Trophoblast cell (in vitro differentiated cells and primary cell): Measurements from ENCODE around the gene KERA.

Experiments used
- DNase-seq, 2 donors: peaks; one replicate each; pipeline ENCODE4 v3.0.0-alpha.2; 2016
- H2AFZ ChIP-seq: 2 replicates; pipeline ENCODE4 v1.6.1; 2013; ENCODE audit warnings: low read length, moderate library complexity, mild to moderate bottlenecking; ENCODE audit not compliant: insufficient read depth, poor library complexity
- H2AK5ac ChIP-seq: 2 replicates; pipeline ENCODE4 v1.6.1; 2013; ENCODE audit warnings: mild to moderate bottlenecking, low read length
- H2BK120ac ChIP-seq: 2 replicates; pipeline ENCODE4 v1.6.1; 2013; ENCODE audit warnings: low read length, mild to moderate bottlenecking, moderate library complexity; ENCODE audit not compliant: insufficient read depth, poor library complexity
- H2BK12ac ChIP-seq: 2 replicates; pipeline ENCODE4 v1.6.1; 2013; ENCODE audit warnings: mild to moderate bottlenecking, low read length, moderate library complexity
- H2BK5ac ChIP-seq: 2 replicates; pipeline ENCODE4 v1.6.1; 2013; ENCODE audit warnings: low read length, low read depth, moderate library complexity, mild to moderate bottlenecking; ENCODE audit not compliant: poor library complexity
- H3K14ac ChIP-seq: 2 replicates; pipeline ENCODE4 v1.6.1; 2013; ENCODE audit warnings: mild to moderate bottlenecking, low read length
- H3K18ac ChIP-seq: 2 replicates; pipeline ENCODE4 v1.6.1; 2013; ENCODE audit warnings: mild to moderate bottlenecking, low read length
- H3K23ac ChIP-seq: 2 replicates; pipeline ENCODE4 v1.6.1; 2013; ENCODE audit warnings: low read length
- H3K27ac ChIP-seq: 2 replicates; pipeline ENCODE4 v1.5.1; 2013; ENCODE audit warnings: low read depth, mild to moderate bottlenecking, inconsistent platforms, low read length, moderate library complexity
- H3K27me3 ChIP-seq: 2 replicates; pipeline ENCODE4 v1.6.1; 2013; ENCODE audit warnings: inconsistent platforms, mild to moderate bottlenecking, low read length, moderate library complexity; ENCODE audit not compliant: insufficient read depth
- H3K36me3 ChIP-seq, 2 experiments: 1 replicate in 1 of 2; 2 replicates in 1 of 2; pipeline ENCODE4 v1.6.1; 2013; ENCODE audit warnings: low read length in 2 of 2, mild to moderate bottlenecking in 2 of 2, moderate library complexity in 1 of 2; ENCODE audit not compliant: insufficient read depth in 2 of 2, control insufficient read depth in 1 of 2
- H3K4ac ChIP-seq: 2 replicates; pipeline ENCODE4 v1.6.1; 2013; ENCODE audit warnings: low read depth, mild to moderate bottlenecking, low read length, moderate library complexity
- H3K4me1 ChIP-seq, 2 experiments: 1 replicate in 1 of 2; 2 replicates in 1 of 2; pipeline ENCODE4 v1.6.1; 2013; ENCODE audit warnings: low read length in 2 of 2, mild to moderate bottlenecking in 2 of 2, moderate library complexity in 1 of 2; ENCODE audit not compliant: insufficient read depth in 2 of 2, control insufficient read depth in 1 of 2
- H3K4me2 ChIP-seq: 2 replicates; pipeline ENCODE4 v1.6.1; 2013; ENCODE audit warnings: inconsistent platforms, mild to moderate bottlenecking, low read length, moderate library complexity
- H3K4me3 ChIP-seq: 2 replicates; pipeline ENCODE4 v1.5.1; 2013; ENCODE audit warnings: mild to moderate bottlenecking, low read depth, low read length, inconsistent platforms
- H3K79me1 ChIP-seq: one replicate; pipeline ENCODE4 v1.6.1; 2013; ENCODE audit warnings: low read length
- H3K79me2 ChIP-seq: 2 replicates; pipeline ENCODE4 v1.6.1; 2013; ENCODE audit warnings: low read length, mild to moderate bottlenecking; ENCODE audit not compliant: control insufficient read depth, insufficient read depth, poor library complexity
- H3K9ac ChIP-seq: 2 replicates; pipeline ENCODE4 v1.6.1; 2013; ENCODE audit warnings: mild to moderate bottlenecking, low read length
- H3K9me3 ChIP-seq: 2 replicates; pipeline ENCODE4 v1.6.1; 2013; ENCODE audit warnings: low read depth, mild to moderate bottlenecking, control low read depth, inconsistent platforms, low read length; ENCODE audit not compliant: insufficient read depth
- H4K12ac ChIP-seq: 2 replicates; pipeline ENCODE4 v1.6.1; 2013; ENCODE audit warnings: low read depth, mild to moderate bottlenecking, low read length, moderate library complexity
- H4K8ac ChIP-seq: 2 replicates; pipeline ENCODE4 v1.6.1; 2013; ENCODE audit warnings: low read depth, mild to moderate bottlenecking, low read length, moderate library complexity
- H4K91ac ChIP-seq: one replicate; pipeline ENCODE4 v1.6.1; 2013; ENCODE audit warnings: low read depth, mild to moderate bottlenecking, low read length, moderate library complexity
- WGBS: extraction: QIAGEN DNeasy Blood & Tissue Kit; methylation state at CpG from one replicate; pipeline ENCODE4 v1.1.7; 2013; ENCODE audit warnings: missing lambda C conversion rate; ENCODE audit not compliant: insufficient read length, insufficient coverage; ENCODE audit errors: extremely low coverage; 5-methylcytosine and 5-hydroxymethylcytosine counted together

The KERA gene

GRCh38 chr12:91080041-91080440, 22.2 kb upstream of the KERA start:
- H4K91ac ChIP-seq = no peak overlapping the region
- H2BK120ac ChIP-seq = no peak overlapping the region
- H3K23ac ChIP-seq = no peak overlapping the region
- no peak overlapping the region for H4K8ac ChIP-seq
- H2BK5ac ChIP-seq = no peak overlapping the region
- no peaks in the 10 kb centered on the region for H3K79me2 ChIP-seq
- peaks cover 0 to 3% of the 10 kb centered on the region in 2 experiments for H3K4me1 ChIP-seq
- no peaks in the 10 kb centered on the region for H3K27me3 ChIP-seq
- no peak overlapping the region for H3K4me2 ChIP-seq
- no peak overlapping the region for H2AK5ac ChIP-seq
- no peaks in the 10 kb centered on the region for H3K9me3 ChIP-seq
- DNase-seq = no peak
- no peak overlapping the region for H2BK12ac ChIP-seq
- H3K14ac ChIP-seq = no peak overlapping the region
- no peak overlapping the region for H4K12ac ChIP-seq
- H3K9ac ChIP-seq = no peak overlapping the region
- no peak overlapping the region for H3K18ac ChIP-seq
- H3K36me3 ChIP-seq = no peaks in the 10 kb centered on the region
- no CpG with 5 or more reads among the region's 1 CpG for WGBS
- H3K27ac ChIP-seq = no peak overlapping the region
- H3K4ac ChIP-seq = no peak overlapping the region
- no peaks in the 10 kb centered on the region for H3K79me1 ChIP-seq
- no peak overlapping the region for H2AFZ ChIP-seq
- H3K4me3 ChIP-seq = no peak overlapping the region

GRCh38 chr12:91078501-91078900, 20.7 kb upstream of the KERA start:
- no peaks in the 10 kb centered on the region for H3K36me3 ChIP-seq
- peak in 1 of 2 donors; percentile 68 for DNase-seq
- H3K27ac ChIP-seq = no peak overlapping the region
- no peaks in the 10 kb centered on the region for H3K79me2 ChIP-seq
- no peak overlapping the region for H4K91ac ChIP-seq
- H2BK120ac ChIP-seq = no peak overlapping the region
- no peak overlapping the region for H2BK5ac ChIP-seq
- H3K4me2 ChIP-seq = no peak overlapping the region
- no peak overlapping the region for H3K23ac ChIP-seq
- no peak overlapping the region for H2AFZ ChIP-seq
- no peak overlapping the region for H3K4ac ChIP-seq
- H3K4me3 ChIP-seq = no peak overlapping the region
- H3K9ac ChIP-seq = no peak overlapping the region
- no peak overlapping the region for H4K8ac ChIP-seq
- no peak overlapping the region for H3K14ac ChIP-seq
- no peak overlapping the region for H2BK12ac ChIP-seq
- no peak overlapping the region for H3K18ac ChIP-seq
- no CpG with 5 or more reads among the region's 1 CpG for WGBS
- no peaks in the 10 kb centered on the region for H3K27me3 ChIP-seq
- no peak overlapping the region for H2AK5ac ChIP-seq
- no peaks in the 10 kb centered on the region for H3K9me3 ChIP-seq
- H3K79me1 ChIP-seq = no peaks in the 10 kb centered on the region
- H4K12ac ChIP-seq = no peak overlapping the region
- H3K4me1 ChIP-seq = peaks cover 0 to 3% of the 10 kb centered on the region in 2 experiments

GRCh38 chr12:91077228-91077954, 19.6 kb upstream of the KERA start:
- Histone ChIP-seq H2BK12ac (no peak overlapping the region), H3K27ac (no peak overlapping the region), H3K9me3 (no peaks in the 10 kb centered on the region), H3K36me3 (no peaks in the 10 kb centered on the region), H2AFZ (no peak overlapping the region), H4K91ac (no peak overlapping the region), H3K14ac (no peak overlapping the region), H2BK5ac (no peak overlapping the region), H4K8ac (no peak overlapping the region), H2BK120ac (no peak overlapping the region), H3K79me2 (no peaks in the 10 kb centered on the region), H3K79me1 (no peaks in the 10 kb centered on the region), H4K12ac (no peak overlapping the region), H3K4ac (no peak overlapping the region), H3K4me2 (no peak overlapping the region), H3K18ac (no peak overlapping the region), H3K4me3 (no peak overlapping the region), H2AK5ac (peak overlapping the region; percentile 21), H3K27me3 (no peaks in the 10 kb centered on the region), H3K4me1 (peaks cover 0 to 3% of the 10 kb centered on the region in 2 experiments), H3K9ac (no peak overlapping the region), H3K23ac (no peak overlapping the region)
- DNase-seq = no peak
- WGBS = no CpG with 5 or more reads among the region's 5 CpGs

GRCh38 chr12:91074851-91075250, 17.0 kb upstream of the KERA start:
- no peak overlapping the region for H2AFZ ChIP-seq
- WGBS = no CpG with 5 or more reads among the region's 1 CpG
- no peak overlapping the region for H2AK5ac ChIP-seq
- no peaks in the 10 kb centered on the region for H3K27me3 ChIP-seq
- H4K91ac ChIP-seq = no peak overlapping the region
- no peaks in the 10 kb centered on the region for H3K36me3 ChIP-seq
- H3K79me1 ChIP-seq = no peaks in the 10 kb centered on the region
- H3K4me3 ChIP-seq = no peak overlapping the region
- no peak overlapping the region for H4K8ac ChIP-seq
- no peaks in the 10 kb centered on the region for H3K9me3 ChIP-seq
- H4K12ac ChIP-seq = no peak overlapping the region
- no peaks in the 10 kb centered on the region for H3K79me2 ChIP-seq
- no peak overlapping the region for H2BK12ac ChIP-seq
- H2BK5ac ChIP-seq = no peak overlapping the region
- no peak for DNase-seq
- no peak overlapping the region for H3K4ac ChIP-seq
- H3K4me1 ChIP-seq = peaks cover 0 to 3% of the 10 kb centered on the region in 2 experiments
- no peak overlapping the region for H2BK120ac ChIP-seq
- H3K27ac ChIP-seq = no peak overlapping the region
- H3K18ac ChIP-seq = no peak overlapping the region
- H3K4me2 ChIP-seq = no peak overlapping the region
- no peak overlapping the region for H3K23ac ChIP-seq
- no peak overlapping the region for H3K9ac ChIP-seq
- no peak overlapping the region for H3K14ac ChIP-seq
